Loucy (cell line): ENCODE data around the gene OR5H14.

ENCODE experiments used
- EZH2phosphoT487 ChIP-seq: fragments of 200-600 bp; IDR thresholded peaks from 2 replicates; pipeline ENCODE4 v1.6.1; 2018; ENCODE audit warnings: antibody characterized with exemption, mild to moderate bottlenecking, moderate library complexity, borderline replicate concordance
- TF ChIP-seq, protein P1 (sequence below): fragments of 200-600 bp; sonication (generic); conservative IDR thresholded peaks from 2 replicates; pipeline ENCODE4 v1.5.1; 2014; ENCODE audit warnings: mild to moderate bottlenecking, antibody characterized with exemption, low read length

DNA sequence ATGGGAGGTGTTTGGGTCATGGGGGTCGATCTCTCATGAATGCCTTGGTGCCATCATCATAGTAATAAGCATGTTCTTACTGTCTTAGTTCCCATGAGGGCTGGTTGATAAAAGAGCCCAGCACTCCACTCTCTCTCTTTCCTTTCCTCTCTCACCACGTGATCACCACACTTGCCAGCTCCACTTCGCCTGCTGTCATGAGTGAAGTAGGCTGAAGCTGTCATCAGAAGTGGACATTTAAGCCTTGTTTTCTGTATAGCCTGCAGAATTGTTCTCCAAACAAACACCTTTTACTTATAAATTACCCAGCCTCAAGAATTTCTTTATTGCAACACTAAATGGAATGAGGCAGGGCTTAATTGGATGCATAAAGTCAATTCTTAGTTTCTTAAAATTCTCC, 10.6 kb upstream of the OR5H14 start:
- no peak for TF ChIP-seq EZH2phosphoT487
- TF ChIP-seq, protein P1, sequence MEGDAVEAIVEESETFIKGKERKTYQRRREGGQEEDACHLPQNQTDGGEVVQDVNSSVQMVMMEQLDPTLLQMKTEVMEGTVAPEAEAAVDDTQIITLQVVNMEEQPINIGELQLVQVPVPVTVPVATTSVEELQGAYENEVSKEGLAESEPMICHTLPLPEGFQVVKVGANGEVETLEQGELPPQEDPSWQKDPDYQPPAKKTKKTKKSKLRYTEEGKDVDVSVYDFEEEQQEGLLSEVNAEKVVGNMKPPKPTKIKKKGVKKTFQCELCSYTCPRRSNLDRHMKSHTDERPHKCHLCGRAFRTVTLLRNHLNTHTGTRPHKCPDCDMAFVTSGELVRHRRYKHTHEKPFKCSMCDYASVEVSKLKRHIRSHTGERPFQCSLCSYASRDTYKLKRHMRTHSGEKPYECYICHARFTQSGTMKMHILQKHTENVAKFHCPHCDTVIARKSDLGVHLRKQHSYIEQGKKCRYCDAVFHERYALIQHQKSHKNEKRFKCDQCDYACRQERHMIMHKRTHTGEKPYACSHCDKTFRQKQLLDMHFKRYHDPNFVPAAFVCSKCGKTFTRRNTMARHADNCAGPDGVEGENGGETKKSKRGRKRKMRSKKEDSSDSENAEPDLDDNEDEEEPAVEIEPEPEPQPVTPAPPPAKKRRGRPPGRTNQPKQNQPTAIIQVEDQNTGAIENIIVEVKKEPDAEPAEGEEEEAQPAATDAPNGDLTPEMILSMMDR = no peak
